CMK (cell line): ENCODE data around the gene PALLD.

ENCODE experiments used
- DNase-seq: peaks from one replicate; pipeline ENCODE4 v3.0.0-alpha.2; 2010; ENCODE audit warnings: low read depth

PALLD gene

GRCh38 chr4:168647646-168648375 is 151.0 kb downstream of the PALLD start:
- DNase-seq = no peak

- no peak for DNase-seq
Measured at GRCh38 chr4:168648494-168648893, 151.6 kb downstream of the PALLD start.

GRCh38 chr4:168648929-168649328 is 152.1 kb downstream of the PALLD start:
- no peak for DNase-seq

- no peak for DNase-seq
Measured at GRCh38 chr4:168651374-168651773, 154.5 kb downstream of the PALLD start.

- no peak for DNase-seq
Measured at GRCh38 chr4:168651864-168652263, 155.0 kb downstream of the PALLD start.

- DNase-seq = no peak
Measured at GRCh38 chr4:168652755-168653154, 155.9 kb downstream of the PALLD start.

GRCh38 chr4:168654104-168654847 is 157.4 kb downstream of the PALLD start:
- DNase-seq = no peak

GRCh38 chr4:168654848-168655174 is 158.0 kb downstream of the PALLD start:
- DNase-seq = no peak

- no peak for DNase-seq
Measured at GRCh38 chr4:168655182-168655581, 158.3 kb downstream of the PALLD start.

- DNase-seq = no peak
Measured at GRCh38 chr4:168656055-168656660, 159.3 kb downstream of the PALLD start.

GRCh38 chr4:168656946-168657473 is 160.2 kb downstream of the PALLD start:
- no peak for DNase-seq

- DNase-seq = no peak
Measured at GRCh38 chr4:168658751-168659150, 161.9 kb downstream of the PALLD start.

GRCh38 chr4:168659741-168660465 is 163.1 kb downstream of the PALLD start:
- DNase-seq = no peak

GRCh38 chr4:168662297-168662984 is 165.6 kb downstream of the PALLD start:
- DNase-seq = no peak

- no peak for DNase-seq
Measured at GRCh38 chr4:168664242-168664891, 167.5 kb downstream of the PALLD start.

- DNase-seq = no peak
Measured at GRCh38 chr4:168666531-168666930, 169.7 kb downstream of the PALLD start.

- no peak for DNase-seq
Measured at GRCh38 chr4:168667376-168667775, 170.5 kb downstream of the PALLD start.

- no peak for DNase-seq
Measured at GRCh38 chr4:168667921-168668320, 171.1 kb downstream of the PALLD start.

GRCh38 chr4:168673476-168673875 is 176.6 kb downstream of the PALLD start:
- no peak for DNase-seq

- DNase-seq = no peak
Measured at GRCh38 chr4:168674077-168674747, 177.4 kb downstream of the PALLD start.

- no peak for DNase-seq
Measured at GRCh38 chr4:168674866-168675265, 178.0 kb downstream of the PALLD start.
